AML-193 (cell line): ENCODE results near the gene CHAMP1.

Source experiments
- DNase-seq, 2 experiments: peaks; one replicate each; lab custom pipeline; 2025; lab: John Stamatoyannopoulos, UW

CHAMP1 gene

GRCh38 chr13:114298866-114299265 is 15.4 kb upstream of the CHAMP1 start:
- no peak for DNase-seq

GRCh38 chr13:114299604-114300305 is 14.5 kb upstream of the CHAMP1 start:
- no peak for DNase-seq

GRCh38 chr13:114303700-114304327 is 10.5 kb upstream of the CHAMP1 start:
- DNase-seq, result no peak

GRCh38 chr13:114304346-114305034 is 9.8 kb upstream of the CHAMP1 start:
- DNase-seq, result no peak

- DNase-seq, result no peak
These were observed 5.2 kb upstream of the CHAMP1 start for GRCh38 chr13:114309086-114309485.

- no peak for DNase-seq
These were observed 4.4 kb upstream of the CHAMP1 start for GRCh38 chr13:114309806-114310410.

GRCh38 chr13:114310956-114311355 is 3.3 kb upstream of the CHAMP1 start:
- no peak for DNase-seq

- no peak for DNase-seq
These were observed 2.9 kb upstream of the CHAMP1 start for GRCh38 chr13:114311387-114311786.

- DNase-seq, result no peak
These were observed 2.4 kb upstream of the CHAMP1 start for GRCh38 chr13:114311908-114312307.

GRCh38 chr13:114313061-114313860 is 1.0 kb upstream of the CHAMP1 start:
- no peak for DNase-seq

GRCh38 chr13:114315074-114315785 is 927 bp downstream of the CHAMP1 start:
- DNase-seq, result peak; percentile 16 to 26

GRCh38 chr13:114318624-114319023 is 4.3 kb downstream of the CHAMP1 start:
- DNase-seq, result no peak

- DNase-seq, result no peak
These were observed 5.2 kb downstream of the CHAMP1 start for GRCh38 chr13:114319441-114319913.

- DNase-seq, result no peak
These were observed 5.8 kb downstream of the CHAMP1 start for GRCh38 chr13:114320065-114320464.

- no peak for DNase-seq
These were observed 7.0 kb downstream of the CHAMP1 start for GRCh38 chr13:114321256-114321655.

- DNase-seq, result no peak
These were observed 9.0 kb downstream of the CHAMP1 start for GRCh38 chr13:114323349-114323748.

- no peak for DNase-seq
These were observed 10.0 kb downstream of the CHAMP1 start for GRCh38 chr13:114324334-114324733.

- DNase-seq, result peak; percentile 50 to 71
These were observed 11.4 kb downstream of the CHAMP1 start for GRCh38 chr13:114325729-114326128.

GRCh38 chr13:114328034-114328433 is 13.7 kb downstream of the CHAMP1 start:
- DNase-seq, result no peak

- DNase-seq, result no peak
These were observed 14.3 kb downstream of the CHAMP1 start for GRCh38 chr13:114328595-114328994.

GRCh38 chr13:114330086-114330485 is 15.8 kb downstream of the CHAMP1 start:
- DNase-seq, result no peak
